RPMI7951 (cell line): ENCODE measurements around the gene PIWIL4. TPM values are rescaled to one million over a fixed set of nuclear protein-coding genes. Genes with fewer than 3 reads are reported as not detected.

Experiments used
- DNase-seq: peaks from one replicate; pipeline ENCODE4 v3.0.0-alpha.2; 2012; ENCODE audit warnings: low read depth
- total RNA-seq: library from RNA; depleted of rRNA; stranded (reverse); fragments of >200 nt; shearing (Covaris generic); gene quantifications from 2 replicates; pipeline ENCODE4 v1.2.3, GENCODE V29; 2014; rRNA removed

Gene PIWIL4
- 0.48 and 0.78 TPM in 2 replicates for total RNA-seq

DNA sequence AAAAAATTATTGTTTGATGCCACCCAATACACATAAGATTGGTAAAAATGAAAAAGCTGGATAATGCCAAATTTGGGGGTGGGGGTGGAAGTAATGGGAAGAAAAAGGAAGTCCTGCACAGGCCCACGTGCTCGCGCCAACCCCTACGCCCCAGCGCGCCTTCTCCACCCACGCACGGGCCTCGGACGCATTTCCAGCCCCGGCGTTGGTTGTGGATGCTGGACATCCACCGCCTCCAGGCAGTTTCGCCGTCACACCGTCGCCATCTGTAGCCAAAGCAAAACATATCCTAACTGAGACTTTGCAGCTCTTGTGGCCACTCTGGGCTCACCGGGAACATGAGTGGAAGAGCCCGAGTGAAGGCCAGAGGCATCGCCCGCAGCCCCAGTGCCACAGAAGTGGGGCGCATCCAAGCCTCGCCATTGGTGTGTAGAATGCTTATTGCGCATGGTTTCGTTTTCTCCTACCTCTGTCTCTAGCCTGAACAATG is at the start of gene PIWIL4:
PIWIL4 (plus strand) TSS at position 188 of the 490 bp plus-strand sequence; CDS start at position 339, 151 bp downstream.
- DNase-seq: no peak

DNA sequence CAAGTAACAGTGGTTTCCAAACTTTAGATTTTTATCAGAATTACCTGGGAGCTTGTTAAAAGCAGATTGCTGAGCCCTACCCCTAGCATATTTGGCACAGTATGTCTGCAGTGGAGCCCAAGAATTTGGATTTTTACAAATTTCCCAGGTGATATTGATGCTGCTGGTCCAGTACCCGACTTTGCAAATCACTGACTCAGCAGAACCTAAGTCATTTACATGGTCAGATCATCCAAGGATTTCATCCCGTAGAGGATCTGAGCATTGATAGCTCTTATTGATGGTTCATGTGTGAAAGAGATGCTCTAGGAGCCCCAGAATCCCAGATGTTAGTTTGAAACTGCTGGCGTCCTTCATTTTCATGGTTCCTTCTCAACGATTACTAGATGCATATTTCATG is 48.9 kb upstream of the PIWIL4 start:
- DNase-seq: no peak

DNA sequence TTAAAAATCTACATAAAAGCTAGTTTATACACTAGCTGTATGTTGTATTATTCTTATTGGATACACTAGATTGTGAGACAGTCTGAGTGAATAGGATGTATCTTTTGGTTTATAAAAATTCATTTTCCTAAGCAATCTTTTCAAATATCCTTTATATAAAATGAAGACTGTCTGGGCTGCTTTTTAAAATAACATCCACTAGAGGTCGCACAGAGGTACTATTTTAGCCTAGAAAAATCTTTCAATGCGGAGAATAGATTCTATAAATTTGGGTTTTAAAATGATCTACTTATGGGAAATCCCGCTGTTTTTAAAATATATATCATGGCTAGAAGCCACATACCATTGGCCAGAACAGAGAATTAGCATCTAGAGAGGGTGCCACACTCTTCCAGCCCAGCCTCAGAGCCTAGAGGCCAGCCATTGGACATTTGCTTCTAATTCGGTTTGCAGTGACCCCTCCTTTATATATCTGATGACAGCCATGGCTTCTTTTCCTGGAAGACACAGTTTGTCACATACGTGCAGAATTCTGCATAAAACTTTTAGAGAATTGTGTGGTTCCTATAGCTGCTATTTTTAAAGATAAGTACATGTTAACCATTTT is 47.6 kb upstream of the PIWIL4 start:
- DNase-seq: peak; percentile 33

DNA sequence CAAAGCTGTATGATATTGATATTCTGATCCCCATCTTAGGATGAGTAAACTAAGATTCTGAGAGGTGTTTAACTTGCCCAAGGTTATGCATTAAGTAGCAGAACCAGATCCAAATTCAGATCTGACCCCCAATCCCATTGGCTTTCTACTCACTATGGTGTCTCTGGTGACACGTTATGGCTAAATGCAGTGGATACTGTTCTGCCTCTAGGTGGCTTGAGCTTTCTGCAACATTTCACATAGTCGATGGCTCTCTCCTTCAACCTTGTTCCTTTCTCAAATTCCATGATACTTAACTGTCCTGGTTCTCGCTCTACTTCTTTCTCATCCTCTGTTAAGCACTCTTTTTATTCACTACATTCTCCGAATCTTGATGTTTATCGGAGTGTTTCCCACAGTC is 45.5 kb upstream of the PIWIL4 start:
- peak; percentile 34 for DNase-seq

DNA sequence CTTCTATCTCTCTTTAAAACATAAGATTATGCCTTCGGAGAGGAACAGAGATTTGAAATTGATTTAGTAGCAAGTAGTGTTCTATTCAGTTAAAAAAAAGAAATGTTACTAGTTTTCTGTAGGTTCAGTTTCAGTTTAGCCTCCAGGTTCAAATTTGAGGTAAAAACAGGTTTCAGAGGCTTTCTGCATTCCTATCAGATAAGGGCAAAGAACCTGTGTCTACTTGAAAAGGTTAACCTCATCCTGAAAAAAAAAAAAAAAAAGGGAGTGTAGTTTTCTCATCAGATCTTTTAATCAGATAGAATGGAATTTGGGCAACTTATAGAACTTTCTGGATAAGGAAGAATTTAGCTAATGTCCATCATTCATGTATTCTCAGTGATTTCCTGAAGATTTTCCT is 42.8 kb upstream of the PIWIL4 start:
- DNase-seq: no peak

DNA sequence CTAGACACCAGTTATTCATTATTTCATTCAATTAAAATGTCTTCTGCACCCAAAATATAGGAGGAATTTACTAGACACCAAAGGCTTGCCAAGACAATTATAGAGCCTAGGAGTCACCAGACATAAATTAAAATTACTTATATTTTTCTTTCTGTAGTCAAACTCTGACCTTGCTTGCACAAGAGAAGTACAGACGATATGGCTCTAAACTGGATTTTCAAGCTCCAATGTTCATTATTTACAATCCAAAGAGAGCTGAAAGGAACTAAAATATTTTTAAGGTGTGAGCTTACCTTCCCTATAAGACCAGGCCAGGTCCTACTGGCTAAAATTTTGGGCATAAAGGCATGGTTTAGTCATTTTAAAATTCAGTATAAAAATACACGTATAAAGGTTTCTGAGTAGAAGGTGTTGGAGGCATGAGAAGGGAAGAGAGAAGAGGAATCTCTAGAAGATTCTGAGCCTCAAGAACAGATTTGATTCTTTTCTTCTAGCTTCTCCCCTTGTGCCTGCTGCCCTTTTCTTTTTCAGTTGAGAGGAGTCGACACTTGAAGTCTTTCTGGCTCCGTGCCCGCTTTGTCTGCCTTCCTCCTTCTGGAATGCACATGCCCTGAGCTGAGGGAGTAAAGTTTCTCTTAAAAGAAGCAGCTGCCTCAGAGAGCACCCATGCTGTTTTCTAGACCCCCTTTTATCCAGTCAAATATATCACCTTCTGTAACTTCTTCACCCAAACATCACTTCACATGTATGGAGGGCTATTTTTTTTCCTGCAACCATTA is 41.4 kb upstream of the PIWIL4 start:
- DNase-seq: peak; percentile 73

DNA sequence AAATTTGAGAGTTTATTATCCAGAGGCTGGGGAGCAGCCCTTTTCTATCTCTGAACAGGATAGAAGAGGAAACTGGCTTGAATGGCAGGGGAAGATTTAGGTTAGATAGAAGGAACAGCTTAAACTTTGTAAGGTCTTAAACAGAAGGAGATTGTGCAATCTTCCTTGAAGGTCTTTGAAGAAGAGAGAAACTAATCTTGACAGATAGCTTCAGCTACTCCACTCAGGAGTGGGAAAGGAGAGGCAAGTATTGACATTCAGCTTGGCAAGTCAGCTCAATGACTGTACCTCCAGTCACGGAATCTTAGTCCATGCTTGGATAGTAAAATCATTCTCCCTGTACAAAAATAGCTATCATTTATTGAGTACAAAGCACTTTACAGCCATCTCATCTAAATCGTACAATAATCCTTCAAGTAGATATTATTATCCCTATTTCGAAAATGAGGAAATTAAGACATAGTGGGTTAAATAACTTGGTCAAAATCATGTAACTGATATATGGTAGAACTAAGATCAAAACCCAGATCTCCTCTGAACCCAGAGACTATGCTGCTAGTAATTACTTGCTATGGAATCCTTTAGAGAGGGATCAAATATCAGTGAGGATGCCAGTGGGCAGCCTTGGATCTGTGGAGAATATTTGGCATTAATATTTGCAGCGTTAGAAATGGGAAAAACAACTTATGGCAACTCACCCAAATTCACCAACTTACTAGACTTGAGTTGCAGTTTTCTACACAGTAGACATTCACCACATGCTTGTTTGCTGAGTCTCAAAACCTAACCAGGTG is 40.3 kb upstream of the PIWIL4 start:
- no peak for DNase-seq

DNA sequence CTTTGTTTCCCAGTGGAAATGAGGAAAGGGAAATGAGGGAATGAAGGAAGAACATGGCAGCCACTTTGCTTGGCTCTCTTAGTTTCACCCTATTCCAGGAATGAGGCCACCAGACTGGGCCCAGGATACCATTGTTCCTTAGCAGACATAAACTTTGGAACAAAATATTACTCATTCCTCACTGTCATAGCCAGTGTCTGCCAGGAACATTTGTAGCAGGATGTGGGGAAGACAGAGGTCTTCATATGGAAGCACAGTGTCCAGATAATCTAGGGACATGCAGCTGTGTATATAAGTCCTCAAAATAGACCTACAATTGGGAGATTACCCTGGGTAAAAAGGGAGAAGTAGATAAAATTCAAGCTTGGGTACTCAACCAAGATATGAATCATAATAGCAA is 38.6 kb upstream of the PIWIL4 start:
- DNase-seq: peak; percentile 40

DNA sequence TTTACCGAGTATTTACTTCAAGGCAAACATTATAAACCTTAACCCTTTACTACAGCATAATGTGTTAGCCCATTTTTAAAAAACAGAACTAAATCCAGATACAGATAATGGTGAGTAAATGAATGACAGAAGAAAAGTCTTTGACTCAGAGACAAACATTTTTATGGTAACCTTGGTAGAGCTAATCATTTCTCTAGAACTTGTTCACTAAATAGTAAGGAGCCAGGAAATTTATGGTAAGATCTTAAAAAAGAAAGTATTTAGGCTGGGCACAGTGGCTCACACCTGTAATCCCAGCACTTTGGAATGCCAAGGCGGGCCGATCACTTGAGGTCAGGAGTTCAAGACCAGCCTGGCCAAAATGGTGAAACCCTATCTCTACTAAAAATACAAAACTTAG is 35.0 kb upstream of the PIWIL4 start:
- DNase-seq: no peak

DNA sequence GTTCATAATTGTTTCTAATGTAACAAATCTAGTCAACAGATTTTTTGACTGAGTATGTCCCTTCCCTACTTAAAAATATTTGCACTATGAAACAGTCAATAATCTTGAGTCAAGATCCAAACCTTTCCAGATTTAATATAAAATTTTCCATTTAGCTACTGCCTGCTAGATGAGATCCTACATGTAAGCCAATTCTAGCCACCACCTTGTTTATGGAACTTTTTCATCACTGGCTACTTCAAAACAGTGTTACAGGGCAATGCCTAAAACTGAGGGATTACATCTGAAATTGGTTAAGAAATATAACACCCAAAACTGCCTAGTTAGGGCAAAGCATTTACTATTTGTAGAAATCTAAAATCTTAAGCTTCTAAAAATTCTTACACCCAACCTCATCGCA is 34.0 kb upstream of the PIWIL4 start:
- no peak for DNase-seq

DNA sequence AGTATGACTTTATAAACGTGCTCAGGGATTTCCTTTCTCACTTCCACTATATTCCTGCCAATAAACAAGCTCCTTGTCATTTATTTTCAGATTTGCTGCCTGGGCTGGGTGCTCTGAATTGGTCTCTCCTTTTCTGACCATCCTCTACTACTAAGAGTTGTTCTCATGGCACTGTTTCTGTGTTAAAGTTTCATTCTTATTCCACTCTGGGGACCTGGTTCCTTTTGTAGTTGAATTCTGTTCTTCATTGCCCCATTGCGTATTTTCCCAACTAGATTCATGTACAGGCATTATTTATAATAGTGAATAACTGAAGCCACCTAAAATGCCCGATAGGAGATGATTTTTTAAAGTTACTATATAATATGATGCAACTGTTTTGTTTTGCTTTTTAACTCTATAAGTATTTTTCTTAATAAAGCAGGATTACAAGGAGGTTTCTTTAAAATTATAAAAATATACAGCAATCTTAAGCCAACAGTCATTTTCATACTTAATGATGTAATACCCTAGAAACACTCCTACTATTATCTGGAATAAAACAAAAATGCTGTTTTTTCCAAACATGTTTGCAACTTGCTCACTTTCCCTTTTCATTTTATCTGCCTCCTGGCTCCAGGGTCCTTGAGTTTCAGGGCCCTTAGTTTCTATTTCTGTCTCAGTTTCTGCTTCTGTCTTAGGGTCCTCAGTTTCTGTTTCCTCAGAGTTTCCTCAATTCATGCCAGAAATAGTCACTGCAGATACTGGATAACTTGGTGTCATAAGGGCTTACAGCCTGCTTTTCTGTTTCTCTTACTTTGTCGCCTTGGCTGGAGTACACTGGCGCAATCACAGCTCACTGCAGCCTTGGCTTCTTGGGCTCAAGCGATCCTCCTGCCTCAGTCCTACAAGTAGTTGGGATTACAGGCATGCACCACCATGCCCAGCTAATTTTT is 33.2 kb upstream of the PIWIL4 start:
- DNase-seq: no peak

DNA sequence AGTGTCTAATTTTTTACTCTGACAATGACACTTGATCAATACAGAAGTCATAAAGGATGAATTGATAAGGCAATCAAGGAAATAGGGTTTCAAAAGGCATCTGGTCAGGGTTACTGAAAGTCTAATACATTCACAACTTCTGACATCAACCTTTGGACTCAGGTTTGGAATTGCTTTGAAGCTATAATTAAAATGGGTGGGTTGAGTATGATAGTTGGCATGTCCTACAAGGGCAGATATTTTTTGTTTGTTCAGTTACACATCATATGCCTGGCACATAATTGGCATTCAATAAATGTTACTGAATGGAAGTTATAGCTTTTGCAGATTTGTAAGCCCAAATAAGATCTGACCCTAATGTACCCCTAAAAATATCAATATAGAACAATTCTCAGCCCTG is 30.8 kb upstream of the PIWIL4 start:
- DNase-seq: no peak

DNA sequence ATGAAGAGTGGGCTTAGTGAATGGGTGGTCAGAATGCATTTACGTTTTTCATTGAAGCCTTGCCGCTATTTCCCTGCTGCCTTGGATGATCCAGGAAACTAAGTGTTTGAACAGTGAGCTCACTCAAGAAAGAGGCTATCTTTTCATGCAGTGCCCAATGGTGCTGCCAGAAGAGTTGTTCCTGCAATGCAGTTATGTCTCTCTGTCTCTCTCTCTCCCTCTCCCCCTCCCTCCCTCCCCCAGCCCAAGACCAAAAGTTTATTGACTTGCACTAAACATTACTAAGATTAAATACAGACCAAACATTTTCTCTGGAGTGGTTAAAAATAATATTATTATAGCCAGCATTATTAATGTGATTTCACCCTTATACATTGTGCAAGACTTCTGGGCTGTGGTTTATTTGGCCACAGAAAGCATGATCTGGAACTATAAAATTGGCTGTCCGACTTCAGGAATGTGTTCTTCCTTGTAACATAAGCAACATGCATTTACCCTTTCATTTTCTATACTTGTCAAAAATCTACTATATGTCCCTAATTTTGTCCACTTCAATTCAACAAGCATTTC is 30.1 kb upstream of the PIWIL4 start:
- no peak for DNase-seq

DNA sequence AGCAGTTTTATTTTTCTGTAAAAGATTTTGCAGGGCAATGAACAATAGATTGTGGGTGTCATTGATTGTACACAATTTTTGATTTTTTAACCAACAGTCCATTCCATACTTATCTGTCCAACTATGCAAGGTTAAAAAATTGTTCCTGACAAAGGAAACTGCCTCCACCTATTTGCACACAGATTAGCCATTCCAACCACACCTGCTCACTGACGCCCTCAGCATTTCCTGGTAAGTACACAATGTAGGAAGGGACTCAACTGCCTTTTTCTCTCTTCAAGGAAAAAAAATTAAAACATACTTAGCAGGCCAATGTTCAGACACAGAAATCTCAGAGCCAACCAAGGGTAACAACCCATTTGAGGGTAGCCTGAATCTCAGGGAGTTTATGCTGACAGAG is 27.7 kb upstream of the PIWIL4 start:
- DNase-seq: no peak

DNA sequence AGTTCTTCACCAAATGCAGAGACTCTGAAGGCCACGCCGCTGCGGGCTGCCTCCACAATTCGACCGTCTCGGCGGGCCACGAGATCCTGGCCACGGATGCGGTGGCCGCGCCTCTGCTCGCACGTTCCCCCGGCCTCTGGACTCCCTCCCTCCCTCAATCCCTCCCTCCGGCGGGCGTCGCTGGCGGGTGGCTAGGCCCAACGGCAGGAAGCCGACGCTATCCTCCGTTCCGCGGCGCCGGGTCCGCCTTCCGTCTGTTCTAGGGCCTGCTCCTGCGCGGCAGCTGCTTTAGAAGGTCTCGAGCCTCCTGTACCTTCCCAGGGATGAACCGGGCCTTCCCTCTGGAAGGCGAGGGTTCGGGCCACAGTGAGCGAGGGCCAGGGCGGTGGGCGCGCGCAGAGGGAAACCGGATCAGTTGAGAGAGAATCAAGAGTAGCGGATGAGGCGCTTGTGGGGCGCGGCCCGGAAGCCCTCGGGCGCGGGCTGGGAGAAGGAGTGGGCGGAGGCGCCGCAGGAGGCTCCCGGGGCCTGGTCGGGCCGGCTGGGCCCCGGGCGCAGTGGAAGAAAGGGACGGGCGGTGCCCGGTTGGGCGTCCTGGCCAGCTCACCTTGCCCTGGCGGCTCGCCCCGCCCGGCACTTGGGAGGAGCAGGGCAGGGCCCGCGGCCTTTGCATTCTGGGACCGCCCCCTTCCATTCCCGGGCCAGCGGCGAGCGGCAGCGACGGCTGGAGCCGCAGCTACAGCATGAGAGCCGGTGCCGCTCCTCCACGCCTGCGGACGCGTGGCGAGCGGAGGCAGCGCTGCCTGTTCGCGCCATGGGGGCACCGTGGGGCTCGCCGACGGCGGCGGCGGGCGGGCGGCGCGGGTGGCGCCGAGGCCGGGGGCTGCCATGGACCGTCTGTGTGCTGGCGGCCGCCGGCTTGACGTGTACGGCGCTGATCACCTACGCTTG is 23.2 kb upstream of the PIWIL4 start, which contains the start of gene FUT4:
FUT4 (plus strand) TSS at position 227 of the 951 bp plus-strand sequence; CDS start at position 440, 213 bp downstream.
- DNase-seq: peak; percentile 86

DNA sequence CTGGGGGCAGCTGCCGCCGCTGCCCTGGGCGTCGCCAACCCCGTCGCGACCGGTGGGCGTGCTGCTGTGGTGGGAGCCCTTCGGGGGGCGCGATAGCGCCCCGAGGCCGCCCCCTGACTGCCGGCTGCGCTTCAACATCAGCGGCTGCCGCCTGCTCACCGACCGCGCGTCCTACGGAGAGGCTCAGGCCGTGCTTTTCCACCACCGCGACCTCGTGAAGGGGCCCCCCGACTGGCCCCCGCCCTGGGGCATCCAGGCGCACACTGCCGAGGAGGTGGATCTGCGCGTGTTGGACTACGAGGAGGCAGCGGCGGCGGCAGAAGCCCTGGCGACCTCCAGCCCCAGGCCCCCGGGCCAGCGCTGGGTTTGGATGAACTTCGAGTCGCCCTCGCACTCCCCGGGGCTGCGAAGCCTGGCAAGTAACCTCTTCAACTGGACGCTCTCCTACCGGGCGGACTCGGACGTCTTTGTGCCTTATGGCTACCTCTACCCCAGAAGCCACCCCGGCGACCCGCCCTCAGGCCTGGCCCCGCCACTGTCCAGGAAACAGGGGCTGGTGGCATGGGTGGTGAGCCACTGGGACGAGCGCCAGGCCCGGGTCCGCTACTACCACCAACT is 22.4 kb upstream of the PIWIL4 start:
- DNase-seq: no peak

DNA sequence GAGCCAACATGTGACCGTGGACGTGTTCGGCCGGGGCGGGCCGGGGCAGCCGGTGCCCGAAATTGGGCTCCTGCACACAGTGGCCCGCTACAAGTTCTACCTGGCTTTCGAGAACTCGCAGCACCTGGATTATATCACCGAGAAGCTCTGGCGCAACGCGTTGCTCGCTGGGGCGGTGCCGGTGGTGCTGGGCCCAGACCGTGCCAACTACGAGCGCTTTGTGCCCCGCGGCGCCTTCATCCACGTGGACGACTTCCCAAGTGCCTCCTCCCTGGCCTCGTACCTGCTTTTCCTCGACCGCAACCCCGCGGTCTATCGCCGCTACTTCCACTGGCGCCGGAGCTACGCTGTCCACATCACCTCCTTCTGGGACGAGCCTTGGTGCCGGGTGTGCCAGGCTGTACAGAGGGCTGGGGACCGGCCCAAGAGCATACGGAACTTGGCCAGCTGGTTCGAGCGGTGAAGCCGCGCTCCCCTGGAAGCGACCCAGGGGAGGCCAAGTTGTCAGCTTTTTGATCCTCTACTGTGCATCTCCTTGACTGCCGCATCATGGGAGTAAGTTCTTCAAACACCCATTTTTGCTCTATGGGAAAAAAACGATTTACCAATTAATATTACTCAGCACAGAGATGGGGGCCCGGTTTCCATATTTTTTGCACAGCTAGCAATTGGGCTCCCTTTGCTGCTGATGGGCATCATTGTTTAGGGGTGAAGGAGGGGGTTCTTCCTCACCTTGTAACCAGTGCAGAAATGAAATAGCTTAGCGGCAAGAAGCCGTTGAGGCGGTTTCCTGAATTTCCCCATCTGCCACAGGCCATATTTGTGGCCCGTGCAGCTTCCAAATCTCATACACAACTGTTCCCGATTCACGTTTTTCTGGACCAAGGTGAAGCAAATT is 21.7 kb upstream of the PIWIL4 start:
- no peak for DNase-seq

DNA sequence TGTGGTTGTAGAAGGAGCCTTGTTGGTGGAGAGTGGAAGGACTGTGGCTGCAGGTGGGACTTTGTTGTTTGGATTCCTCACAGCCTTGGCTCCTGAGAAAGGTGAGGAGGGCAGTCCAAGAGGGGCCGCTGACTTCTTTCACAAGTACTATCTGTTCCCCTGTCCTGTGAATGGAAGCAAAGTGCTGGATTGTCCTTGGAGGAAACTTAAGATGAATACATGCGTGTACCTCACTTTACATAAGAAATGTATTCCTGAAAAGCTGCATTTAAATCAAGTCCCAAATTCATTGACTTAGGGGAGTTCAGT is 21.1 kb upstream of the PIWIL4 start:
- no peak for DNase-seq
